H1 (cell line): ENCODE measurements around the gene ANXA1. TPM values are rescaled to one million over a fixed set of nuclear protein-coding genes. Genes with fewer than 3 reads are reported as not detected.

Source experiments
- CTCF ChIA-PET: fragments of 300-600 bp; sonication (Branson Sonifier 250); formaldehyde crosslinking; loops from one replicate; lab custom pipeline; 2021; ENCODE audit not compliant: partially characterized antibody; lab: Charles Lee
- POLR2A ChIA-PET: fragments of 300-600 bp; sonication (Branson Sonifier 250); formaldehyde crosslinking; loops from one replicate; lab custom pipeline; 2021; ENCODE audit warnings: inconsistent platforms; ENCODE audit not compliant: partially characterized antibody; lab: Charles Lee
- DNase-seq, 2 experiments: peaks; one replicate each; pipeline versions ENCODE4 v3.0.0 to v3.0.0-alpha.2; 2010 to 2022; ENCODE audit warnings: low spot score in 2 of 2, low read depth in 1 of 2, mixed read lengths in 1 of 2
- FAIRE-seq: peaks from 2 replicates; lab custom pipeline; 2011; peaks lifted over from hg19 to GRCh38; lab: Jason Lieb, UNC
- H2AFZ ChIP-seq: 2 replicates; pipeline ENCODE4 v1.8.1; 2012; ENCODE audit warnings: low read length, inconsistent platforms
- H2AK5ac ChIP-seq: 2 replicates; pipeline ENCODE4 v1.6.1; 2013; ENCODE audit warnings: low read depth, low read length
- H2BK120ac ChIP-seq: replicated peaks from 2 replicates; pipeline ENCODE3; 2013; ENCODE audit warnings: low read depth, low read length, inconsistent platforms
- H2BK12ac ChIP-seq: 2 replicates; pipeline ENCODE4 v1.6.1; 2013; ENCODE audit warnings: low read depth, low read length
- H2BK15ac ChIP-seq: 2 replicates; pipeline ENCODE4 v1.6.1; 2013; ENCODE audit warnings: low read length
- H2BK20ac ChIP-seq: 2 replicates; pipeline ENCODE4 v1.6.1; 2013; ENCODE audit warnings: low read length
- H2BK5ac ChIP-seq: 2 replicates; pipeline ENCODE4 v1.6.1; 2013; ENCODE audit warnings: low read depth, low read length
- H3K14ac ChIP-seq: 2 replicates; pipeline ENCODE4 v1.6.1; 2013; ENCODE audit warnings: inconsistent platforms; ENCODE audit not compliant: insufficient read length
- H3K18ac ChIP-seq: 2 replicates; pipeline ENCODE4 v1.6.1; 2013; ENCODE audit warnings: low read length; ENCODE audit errors: extremely low read depth
- H3K23ac ChIP-seq: 2 replicates; pipeline ENCODE4 v1.6.1; 2013; ENCODE audit warnings: inconsistent platforms; ENCODE audit not compliant: insufficient read length
- H3K23me2 ChIP-seq: 2 replicates; pipeline ENCODE4 v1.6.1; 2013; ENCODE audit warnings: low read depth, low read length
- H3K27ac ChIP-seq: 2 replicates; pipeline ENCODE4 v1.6.1; 2011; ENCODE audit warnings: low read depth, low read length, inconsistent platforms
- H3K27me3 ChIP-seq, 4 experiments: replicated peaks in 1 of 4; 1 replicate in 1 of 4; 2 replicates in 3 of 4; pipeline versions ENCODE4 v1.6.1 to v1.8.1; 2011 to 2013; ENCODE audit warnings: low read length in 3 of 4, mild to moderate bottlenecking in 3 of 4, inconsistent platforms in 2 of 4, mixed read lengths in 2 of 4, moderate library complexity in 1 of 4; ENCODE audit not compliant: control insufficient read depth in 3 of 4, insufficient read depth in 3 of 4; ENCODE audit errors: extremely low read depth in 1 of 4
- H3K36me3 ChIP-seq, 4 experiments: 2 replicates each; pipeline versions ENCODE4 v1.6.1 to v1.8.1; 2011 to 2013; ENCODE audit warnings: mild to moderate bottlenecking in 4 of 4, low read length in 3 of 4, moderate library complexity in 2 of 4, control low read depth in 1 of 4, inconsistent platforms in 1 of 4; ENCODE audit not compliant: insufficient read depth in 4 of 4, control insufficient read depth in 2 of 4
- H3K4ac ChIP-seq: replicated peaks from 2 replicates; pipeline ENCODE3; 2013; ENCODE audit warnings: low read length, low read depth, mixed read lengths, inconsistent platforms; ENCODE audit not compliant: insufficient read length
- H3K4me1 ChIP-seq, 4 experiments: replicated peaks in 1 of 4; 1 replicate in 1 of 4; 2 replicates in 3 of 4; pipeline versions ENCODE4 v1.6.1 to v1.8.1; 2011 to 2013; ENCODE audit warnings: low read length in 3 of 4, inconsistent platforms in 2 of 4, mixed read lengths in 1 of 4; ENCODE audit not compliant: insufficient read depth in 4 of 4, control insufficient read depth in 3 of 4
- H3K4me2 ChIP-seq, 2 experiments: 2 replicates each; pipeline versions ENCODE4 v1.6.1 to v1.8.1; 2011 to 2013; ENCODE audit warnings: low read depth in 2 of 2, low read length in 2 of 2, control low read depth in 1 of 2, inconsistent platforms in 1 of 2, mild to moderate bottlenecking in 1 of 2; ENCODE audit not compliant: insufficient read depth in 1 of 2
- H3K4me3 ChIP-seq, 4 experiments: fragments of 200-600, 300-600 bp in 1 of 4; sonication (generic), shearing (Covaris generic), sonication (Bioruptor Twin) in 1 of 4; 2 replicates each; pipeline versions ENCODE4 v1.5.1 to v1.8.1; 2011 to 2016; ENCODE audit warnings: low read length in 4 of 4, low read depth in 3 of 4, control low read depth in 2 of 4, inconsistent platforms in 2 of 4, mild to moderate bottlenecking in 2 of 4, mixed read lengths in 1 of 4, moderate library complexity in 1 of 4; ENCODE audit not compliant: insufficient read depth in 2 of 4; ENCODE audit errors: extremely low read depth in 1 of 4
- H3K56ac ChIP-seq: replicated peaks from 2 replicates; pipeline ENCODE3; 2013; ENCODE audit warnings: low read depth, mild to moderate bottlenecking, mixed read lengths, low read length, inconsistent platforms; ENCODE audit not compliant: insufficient read length
- H3K79me1 ChIP-seq: 2 replicates; pipeline ENCODE4 v1.6.1; 2013; ENCODE audit warnings: low read depth, low read length, control low read depth
- H3K79me2 ChIP-seq, 2 experiments: 2 replicates each; pipeline versions ENCODE4 v1.6.1 to v1.8.1; 2012 to 2013; ENCODE audit warnings: low read length in 2 of 2, mild to moderate bottlenecking in 2 of 2, inconsistent platforms in 1 of 2; ENCODE audit not compliant: insufficient read depth in 2 of 2, control insufficient read depth in 1 of 2
- H3K9ac ChIP-seq, 4 experiments: replicated peaks in 1 of 4; 1 replicate in 1 of 4; 2 replicates in 3 of 4; pipeline versions ENCODE4 v1.6.1 to v1.8.1; 2011 to 2013; ENCODE audit warnings: low read depth in 3 of 4, low read length in 3 of 4, control low read depth in 2 of 4, mild to moderate bottlenecking in 2 of 4, moderate library complexity in 2 of 4, inconsistent platforms in 1 of 4; ENCODE audit errors: extremely low read depth in 1 of 4
- H3K9me3 ChIP-seq, 2 experiments: 2 replicates each; pipeline versions ENCODE4 v1.6.1 to v1.8.1; 2012 to 2013; ENCODE audit warnings: mild to moderate bottlenecking in 2 of 2, moderate library complexity in 2 of 2, control low read depth in 1 of 2, inconsistent platforms in 1 of 2, low read depth in 1 of 2, low read length in 1 of 2, mixed read lengths in 1 of 2; ENCODE audit not compliant: insufficient read depth in 2 of 2
- H4K20me1 ChIP-seq, 2 experiments: replicated peaks in 1 of 2; 2 replicates each; pipeline versions ENCODE3 to v1.8.1; 2011 to 2013; ENCODE audit warnings: inconsistent platforms in 2 of 2, low read length in 2 of 2, mild to moderate bottlenecking in 1 of 2; ENCODE audit not compliant: insufficient read depth in 2 of 2, control insufficient read depth in 1 of 2
- H4K5ac ChIP-seq: 2 replicates; pipeline ENCODE4 v1.6.1; 2013; ENCODE audit warnings: low read length, low read depth, mixed read lengths, inconsistent platforms; ENCODE audit not compliant: insufficient read length
- H4K8ac ChIP-seq: 2 replicates; pipeline ENCODE4 v1.8.0; 2013; ENCODE audit warnings: mild to moderate bottlenecking, moderate library complexity, low read length, inconsistent platforms; ENCODE audit not compliant: insufficient read depth; ENCODE audit errors: extremely low read depth
- H4K91ac ChIP-seq: replicated peaks from 2 replicates; pipeline ENCODE3; 2013; ENCODE audit warnings: low read length, mixed read lengths, inconsistent platforms; ENCODE audit not compliant: insufficient read length
- CEBPB ChIP-seq: IDR thresholded peaks from 2 replicates; pipeline ENCODE4 v1.6.1; 2012; ENCODE audit warnings: low read depth, low read length
- SP1 ChIP-seq: IDR thresholded peaks from 2 replicates; pipeline ENCODE4 v1.6.1; 2011; ENCODE audit warnings: low read depth, low read length
- WGBS, 2 experiments: shearing (Covaris generic) in 1 of 2; methylation state at CpG; one replicate each; pipeline versions ENCODE4 v1.1.6 to v1.1.7; 2013 to 2015; ENCODE audit warnings: low lambda C conversion rate in 2 of 2, mixed read lengths in 2 of 2, inconsistent platforms in 1 of 2, low coverage in 1 of 2, missing lambda C conversion rate in 1 of 2; ENCODE audit not compliant: insufficient replicate concordance in 2 of 2, insufficient coverage in 1 of 2, insufficient read length in 1 of 2; ENCODE audit errors: extremely low coverage in 1 of 2, missing lambda C conversion rate in 1 of 2; 5-methylcytosine and 5-hydroxymethylcytosine counted together
- polyA plus RNA-seq, 7 experiments: library from polyadenylated mRNA; depleted of rRNA in 3 of 7; stranded (reverse) in 5 of 7; unstranded in 2 of 7; fragments of >200 nt in 5 of 7; fragments of 200-250 nt in 2 of 7; gene quantifications; 1 replicate in 5 of 7; 2 replicates in 1 of 7; 4 replicates in 1 of 7; pipeline versions ENCODE4 v1.2.1 to v1.2.3, GENCODE V29; 2011 to 2013; ENCODE audit warnings: missing spikeins in 2 of 7, mixed read lengths in 2 of 7
- total RNA-seq: library from RNA; stranded (reverse); fragmentation: NEBNext Ultra II Directional; extraction: Animal tissue kit (Norgen Biotek cat#: 25700); gene quantifications from 2 replicates; pipeline ENCODE4 v1.2.1, GENCODE V29; 2021

ANXA1 gene
- total and polyA plus RNA-seq, 2 of the 8 experiments (the other 6 are each of a cell fraction or from before 2014, with no cell fraction given): 0.71 to 5.7 TPM

- CTCF ChIA-PET: interaction anchor here (1.6 to 3.6 kb wide), 2 partner anchors 11 to 37 kb away, joined by 5 to 15 read pairs; no protein-coding TSS in a partner anchor
- Histone ChIP-seq H2BK120ac (no peak overlapping the region), H4K8ac (no peak overlapping the region), H2BK12ac (no peak overlapping the region), H3K4me2 (no peak overlapping the region), H3K4me1 (no peaks in the 10 kb centered on the region), H3K56ac (no peak overlapping the region), H3K14ac (no peak overlapping the region), H3K9me3 (no peaks in the 10 kb centered on the region), H2BK5ac (no peak overlapping the region), H3K27ac (no peak overlapping the region), H2BK15ac (no peak overlapping the region), H3K4ac (no peak overlapping the region), H4K91ac (no peak overlapping the region), H2AFZ (no peak overlapping the region), H3K23me2 (no peaks in the 10 kb centered on the region), H4K5ac (no peak overlapping the region), H3K79me2 (no peaks in the 10 kb centered on the region), H3K36me3 (no peaks in the 10 kb centered on the region), H4K20me1 (no peaks in the 10 kb centered on the region), H2AK5ac (no peak overlapping the region), H3K27me3 (no peaks in the 10 kb centered on the region), H3K79me1 (no peaks in the 10 kb centered on the region), H3K9ac (no peak overlapping the region), H2BK20ac (no peak overlapping the region), H3K4me3 (no peak overlapping the region), H3K23ac (no peak overlapping the region), H3K18ac (no peak overlapping the region)
- TF ChIP-seq CEBPB (peak; percentile 25; the same call in 1 of the 2 replicates), SP1 (no peak)
- POLR2A ChIA-PET: no interaction called here
- no peak for FAIRE-seq
- 92% methylated on average over 4 of the region's 4 CpGs; no CpG with 5 or more reads in 1 of the 2 experiments for WGBS, 2 experiments
- no peak for DNase-seq
These were observed 32.6 kb upstream of the ANXA1 start for GRCh38 chr9:73118898-73119554.
